Upper lobe of left lung (tissue), 4 donors: ENCODE measurements around the gene TOX2.

Experiments
- POLR2AphosphoS5 ChIP-seq, 2 donors: sonication (generic); formaldehyde crosslinking; IDR thresholded peaks; one replicate each; pipeline ENCODE4 v1.5.1; 2017; ENCODE audit warnings: antibody characterized with exemption in 2 of 2
- TF ChIP-seq, protein P1 (sequence below), 6 experiments: fragments of 450-650 bp in 4 of 6; fragments of 200-600 bp in 2 of 6; sonication (generic) in 2 of 6; IDR thresholded peaks; one replicate each; pipeline ENCODE4 v1.5.1; 2016 to 2019; ENCODE audit warnings: antibody characterized with exemption in 6 of 6

DNA sequence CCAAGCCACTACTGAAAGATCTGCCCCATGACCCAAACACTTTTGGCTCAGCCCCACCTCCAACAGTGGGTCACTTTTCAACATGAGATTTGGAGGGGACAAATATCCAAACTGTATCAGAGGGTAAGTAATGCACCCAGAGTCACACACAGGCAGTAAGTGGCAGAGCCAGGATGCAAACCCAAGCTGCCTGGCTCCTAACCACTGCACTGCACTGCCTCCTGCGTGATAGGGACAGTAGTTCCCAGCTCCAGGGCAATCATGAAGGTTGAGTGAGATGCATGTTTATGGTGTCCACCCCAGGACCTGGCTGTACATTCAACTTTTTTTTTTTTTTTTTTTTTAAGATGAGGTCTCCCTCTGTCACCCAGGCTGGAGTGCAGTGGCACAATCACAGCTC is 88.2 kb downstream of the TOX2 start:
- no peak for TF ChIP-seq POLR2AphosphoS5 (IDR thresholded peaks at IDR 0.05)
- TF ChIP-seq, protein P1, sequence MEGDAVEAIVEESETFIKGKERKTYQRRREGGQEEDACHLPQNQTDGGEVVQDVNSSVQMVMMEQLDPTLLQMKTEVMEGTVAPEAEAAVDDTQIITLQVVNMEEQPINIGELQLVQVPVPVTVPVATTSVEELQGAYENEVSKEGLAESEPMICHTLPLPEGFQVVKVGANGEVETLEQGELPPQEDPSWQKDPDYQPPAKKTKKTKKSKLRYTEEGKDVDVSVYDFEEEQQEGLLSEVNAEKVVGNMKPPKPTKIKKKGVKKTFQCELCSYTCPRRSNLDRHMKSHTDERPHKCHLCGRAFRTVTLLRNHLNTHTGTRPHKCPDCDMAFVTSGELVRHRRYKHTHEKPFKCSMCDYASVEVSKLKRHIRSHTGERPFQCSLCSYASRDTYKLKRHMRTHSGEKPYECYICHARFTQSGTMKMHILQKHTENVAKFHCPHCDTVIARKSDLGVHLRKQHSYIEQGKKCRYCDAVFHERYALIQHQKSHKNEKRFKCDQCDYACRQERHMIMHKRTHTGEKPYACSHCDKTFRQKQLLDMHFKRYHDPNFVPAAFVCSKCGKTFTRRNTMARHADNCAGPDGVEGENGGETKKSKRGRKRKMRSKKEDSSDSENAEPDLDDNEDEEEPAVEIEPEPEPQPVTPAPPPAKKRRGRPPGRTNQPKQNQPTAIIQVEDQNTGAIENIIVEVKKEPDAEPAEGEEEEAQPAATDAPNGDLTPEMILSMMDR (IDR thresholded peaks at IDR 0.05), result no peak
